Ishikawa (cell line): ENCODE data around the gene DAB2IP.

Source experiments
- CEBPB ChIP-seq: IDR thresholded peaks from 2 replicates; pipeline ENCODE4 v1.6.1; 2012
- CREB1 ChIP-seq: IDR thresholded peaks from 2 replicates; pipeline ENCODE4 v1.6.1; 2012; ENCODE audit warnings: low read depth
- EGR1 ChIP-seq: IDR thresholded peaks from 2 replicates; pipeline ENCODE4 v1.6.1; 2012
- EP300 ChIP-seq: IDR thresholded peaks from 2 replicates; pipeline ENCODE4 v1.6.1; 2012; ENCODE audit warnings: borderline replicate concordance
- FOXM1 ChIP-seq: IDR thresholded peaks from 2 replicates; pipeline ENCODE4 v1.6.1; 2012; ENCODE audit warnings: low read depth, borderline replicate concordance
- MAX ChIP-seq: IDR thresholded peaks from 2 replicates; pipeline ENCODE4 v1.6.1; 2012
- NFIC ChIP-seq: IDR thresholded peaks from 2 replicates; pipeline ENCODE4 v1.6.1; 2012
- RAD21 ChIP-seq: IDR thresholded peaks from 2 replicates; pipeline ENCODE4 v1.6.1; 2012; ENCODE audit warnings: low read depth
- REST ChIP-seq: IDR thresholded peaks from 2 replicates; pipeline ENCODE4 v1.6.1; 2012; ENCODE audit warnings: low read depth, mild to moderate bottlenecking
- TAF1 ChIP-seq: IDR thresholded peaks from 2 replicates; pipeline ENCODE4 v1.6.1; 2012; ENCODE audit warnings: low read depth, mild to moderate bottlenecking
- TCF12 ChIP-seq: IDR thresholded peaks from 2 replicates; pipeline ENCODE4 v1.6.1; 2012; ENCODE audit warnings: low read depth
- TEAD4 ChIP-seq: IDR thresholded peaks from 2 replicates; pipeline ENCODE4 v1.6.1; 2012
- USF1 ChIP-seq: IDR thresholded peaks from 2 replicates; pipeline ENCODE4 v1.6.1; 2012
- YY1 ChIP-seq: IDR thresholded peaks from 2 replicates; pipeline ENCODE4 v1.6.1; 2012; ENCODE audit warnings: low read depth
- ZBTB7A ChIP-seq: IDR thresholded peaks from 2 replicates; pipeline ENCODE4 v1.6.1; 2012; ENCODE audit warnings: low read depth

The DAB2IP gene

GRCh38 chr9:121658591-121658990 lies 7.2 kb downstream of the DAB2IP start:
- no peak for TF ChIP-seq YY1
- TF ChIP-seq ZBTB7A = no peak
- no peak for TF ChIP-seq REST
- TF ChIP-seq CREB1 = no peak

GRCh38 chr9:121660367-121660766 lies 8.9 kb downstream of the DAB2IP start:
- no peak for TF ChIP-seq TAF1
- no peak for TF ChIP-seq REST
- TF ChIP-seq FOXM1 = no peak
- TF ChIP-seq MAX = no peak
- TF ChIP-seq TEAD4 = no peak

- TF ChIP-seq EGR1 (no peak), TEAD4 (no peak), NFIC (no peak), RAD21 (no peak), EP300 (no peak), REST (no peak), FOXM1 (no peak), MAX (no peak), TAF1 (no peak), CEBPB (no peak), USF1 (no peak), TCF12 (no peak), CREB1 (no peak), YY1 (no peak), ZBTB7A (no peak)
These were observed 9.4 kb downstream of the DAB2IP start for GRCh38 chr9:121660876-121661275.

GRCh38 chr9:121661328-121661727 lies 9.9 kb downstream of the DAB2IP start:
- TF ChIP-seq USF1 (no peak), CREB1 (no peak), TCF12 (no peak), FOXM1 (no peak), NFIC (no peak), MAX (no peak), TAF1 (no peak), EGR1 (no peak), ZBTB7A (no peak), EP300 (no peak), REST (no peak), CEBPB (no peak), RAD21 (no peak)
